GM11168 (cell line): ENCODE data around the gene OLFML3.
"Not testable (repeated sequence)": the region's sequence is repeated elsewhere in the genome, so short reads cannot be mapped to it uniquely, and the experiment has no call there.

ENCODE experiments used
- in situ Hi-C: fragments of 300-500 bp; cut with MboI; formaldehyde crosslinking; loops from one replicate; pipeline ENCODE4 v1.12.0; 2022; ENCODE audit warnings: low sequenced_read_pairs; ENCODE audit not compliant: unreplicated experiment

Gene OLFML3

DNA sequence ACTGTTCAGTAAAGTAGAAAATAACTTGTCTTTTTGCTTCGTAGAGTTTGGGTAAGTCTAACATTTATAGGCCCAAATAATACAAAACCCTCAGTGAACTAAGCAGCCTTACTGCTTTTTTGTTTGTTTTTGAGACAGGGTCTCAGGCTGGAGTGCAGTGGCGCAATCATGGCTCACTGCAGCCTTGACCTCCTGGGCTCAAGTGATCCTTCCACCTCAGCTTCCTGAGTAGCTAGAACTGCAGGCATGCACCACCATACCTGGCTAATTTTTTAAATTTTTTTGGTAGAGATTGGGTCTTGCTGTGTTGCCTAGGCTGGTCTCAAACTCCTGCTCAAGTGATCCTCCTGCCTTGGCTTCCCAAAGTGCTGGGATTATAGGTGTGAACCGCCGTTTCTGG lies 31.1 kb upstream of the OLFML3 start:
- in situ Hi-C loops, result not testable (repeated sequence)

DNA sequence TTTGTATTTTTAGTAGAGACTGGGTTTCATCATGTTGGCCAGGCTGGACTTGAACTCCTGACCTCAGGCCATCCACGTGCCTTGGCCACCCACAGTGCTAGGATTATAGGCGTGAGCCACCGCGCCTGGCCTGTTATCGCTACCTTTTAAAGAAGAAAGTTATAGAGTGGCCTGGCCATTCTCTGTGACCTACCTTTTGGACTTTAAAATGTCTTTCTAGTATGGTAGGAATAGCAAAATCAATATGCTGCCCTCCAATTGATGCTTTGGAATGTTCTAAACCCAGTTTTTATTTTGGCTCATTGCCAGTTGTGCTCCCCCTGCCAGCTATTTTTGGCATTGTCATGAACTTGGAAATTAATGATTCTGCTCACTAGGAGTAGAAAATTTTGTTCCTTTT lies 30.3 kb upstream of the OLFML3 start:
- in situ Hi-C loops, result no loop called here

DNA sequence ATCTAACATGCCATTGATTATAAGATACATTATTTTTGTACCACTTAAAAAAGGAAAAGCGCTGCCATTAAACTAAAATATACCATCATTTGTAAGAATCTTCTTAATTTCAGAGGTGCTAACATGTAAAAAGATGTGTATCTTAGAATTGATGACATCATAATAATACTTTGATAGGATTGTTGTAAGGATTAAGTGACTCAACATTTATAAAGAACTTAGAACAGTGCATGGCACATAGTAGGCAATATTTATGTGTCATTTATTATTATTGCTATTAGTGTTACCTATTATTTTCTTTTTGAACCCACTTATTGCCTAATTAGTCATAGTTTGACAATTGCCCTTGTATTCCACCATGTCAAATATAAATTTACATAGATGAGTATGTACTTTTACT lies 28.4 kb upstream of the OLFML3 start:
- in situ Hi-C loops, result no loop called here

DNA sequence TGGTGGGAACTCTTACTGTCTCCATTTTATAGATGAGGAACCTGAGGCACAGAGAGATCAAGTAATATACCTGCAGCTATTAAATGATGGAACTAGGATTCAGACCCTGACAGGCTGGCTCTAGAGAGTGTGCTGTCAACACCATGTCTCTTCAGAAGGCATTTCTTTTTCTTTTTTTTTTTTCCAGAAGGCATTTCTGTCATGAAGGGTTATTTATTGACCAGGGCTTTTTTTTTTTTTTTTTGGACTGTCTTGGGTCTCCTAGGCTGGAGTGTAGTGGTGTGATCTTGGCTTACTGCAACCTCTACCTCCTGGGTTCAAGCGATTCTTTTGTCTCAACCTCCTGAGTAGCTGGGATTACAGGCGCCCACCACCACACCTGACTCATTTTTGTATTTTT lies 27.6 kb upstream of the OLFML3 start:
- in situ Hi-C loops, result no loop called here

DNA sequence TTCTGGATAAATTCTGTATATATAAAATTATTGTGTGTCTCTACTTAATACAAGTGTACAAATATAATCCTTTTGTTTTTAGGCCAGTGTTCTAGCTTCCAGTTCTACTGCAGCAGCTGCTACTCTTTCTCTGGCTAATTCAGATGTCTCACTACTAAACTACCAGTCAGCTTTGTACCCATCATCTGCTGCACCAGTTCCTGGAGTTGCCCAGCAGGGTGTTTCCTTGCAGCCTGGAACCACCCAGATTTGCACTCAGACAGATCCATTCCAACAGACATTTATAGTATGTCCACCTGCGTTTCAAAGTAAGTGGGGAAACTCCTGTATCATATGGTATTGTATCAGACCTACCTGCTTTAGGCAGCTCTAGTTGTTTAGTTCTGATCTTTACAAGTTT lies 21.3 kb upstream of the OLFML3 start:
- in situ Hi-C loops, result no loop called here

DNA sequence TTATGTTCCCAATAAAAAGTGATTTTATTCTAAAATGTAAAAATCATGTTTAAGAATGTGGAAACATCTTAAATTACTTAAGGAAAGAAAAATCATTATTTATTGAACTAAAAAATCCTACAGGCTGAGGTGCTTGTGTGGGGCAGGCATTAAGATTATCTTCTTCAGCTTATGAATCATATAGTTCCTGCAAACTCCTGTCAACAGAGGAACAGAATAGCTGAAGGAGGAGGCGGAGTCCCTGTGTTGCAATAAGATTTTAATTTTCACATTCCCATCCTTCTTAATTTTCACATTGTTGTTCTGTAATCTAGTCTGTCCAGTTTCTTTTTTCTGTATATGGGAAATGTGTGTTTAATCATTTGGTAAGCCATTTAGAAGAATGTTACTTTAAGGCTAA lies 20.6 kb upstream of the OLFML3 start:
- in situ Hi-C loops, result no loop called here

DNA sequence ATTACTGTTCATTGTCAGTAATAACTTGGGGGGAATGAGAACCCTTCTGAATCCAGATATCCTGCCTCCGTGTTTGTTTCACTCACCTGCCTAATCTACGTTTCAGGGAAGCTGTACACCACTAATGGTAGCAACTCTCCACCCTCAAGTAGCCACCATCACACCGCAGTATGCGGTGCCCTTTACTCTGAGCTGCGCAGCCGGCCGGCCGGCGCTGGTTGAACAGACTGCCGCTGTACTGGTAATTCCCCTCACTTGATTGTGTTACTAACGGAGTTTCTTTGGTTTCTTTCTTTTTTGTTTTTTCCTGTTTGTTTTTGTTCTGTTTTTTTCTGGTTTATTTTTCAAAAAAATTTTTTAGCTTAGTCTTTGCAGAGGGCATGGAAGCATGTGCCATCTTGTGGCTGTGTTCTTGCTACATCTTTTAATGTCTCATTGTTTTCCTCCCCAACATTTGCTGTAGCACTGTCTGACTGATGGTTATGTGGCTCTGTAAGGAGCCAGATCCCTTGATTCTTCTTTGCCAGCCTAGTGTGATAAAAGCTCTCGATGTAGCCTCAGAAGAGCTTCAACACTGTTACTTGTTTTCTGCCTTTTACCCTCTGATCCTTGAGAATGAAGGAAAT lies 15.9 kb upstream of the OLFML3 start:
- in situ Hi-C loops, result no loop called here

DNA sequence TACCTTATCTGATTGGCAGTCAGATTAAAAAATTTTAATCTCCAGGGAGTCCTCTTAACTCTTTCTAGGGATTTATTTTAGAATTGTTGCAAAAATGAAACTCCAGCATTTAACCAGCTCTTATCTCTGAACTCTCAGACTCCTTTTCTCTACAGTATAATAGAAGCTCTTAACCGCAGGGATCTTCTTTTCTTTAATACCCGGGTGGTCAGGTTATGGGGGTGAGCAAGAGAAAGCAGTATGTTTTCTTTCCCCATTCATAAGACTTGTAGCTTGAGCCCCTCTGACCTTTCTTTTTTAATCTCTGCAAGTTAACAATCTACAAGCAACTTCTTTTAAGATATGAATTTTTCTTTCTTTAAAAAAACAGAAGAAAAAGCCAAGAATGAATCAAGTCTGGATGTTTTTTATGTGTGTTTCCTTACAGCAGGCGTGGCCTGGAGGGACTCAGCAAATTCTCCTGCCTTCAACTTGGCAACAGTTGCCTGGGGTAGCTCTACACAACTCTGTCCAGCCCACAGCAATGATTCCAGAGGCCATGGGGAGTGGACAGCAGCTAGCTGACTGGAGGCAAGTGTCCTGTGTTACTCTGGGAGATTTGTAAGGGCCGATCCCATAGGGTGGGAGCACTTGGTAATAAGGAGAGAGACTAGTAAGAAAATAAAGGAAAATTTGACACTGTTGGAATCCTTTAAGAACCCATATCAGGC lies 13.4 kb upstream of the OLFML3 start:
- in situ Hi-C loops, result no loop called here

DNA sequence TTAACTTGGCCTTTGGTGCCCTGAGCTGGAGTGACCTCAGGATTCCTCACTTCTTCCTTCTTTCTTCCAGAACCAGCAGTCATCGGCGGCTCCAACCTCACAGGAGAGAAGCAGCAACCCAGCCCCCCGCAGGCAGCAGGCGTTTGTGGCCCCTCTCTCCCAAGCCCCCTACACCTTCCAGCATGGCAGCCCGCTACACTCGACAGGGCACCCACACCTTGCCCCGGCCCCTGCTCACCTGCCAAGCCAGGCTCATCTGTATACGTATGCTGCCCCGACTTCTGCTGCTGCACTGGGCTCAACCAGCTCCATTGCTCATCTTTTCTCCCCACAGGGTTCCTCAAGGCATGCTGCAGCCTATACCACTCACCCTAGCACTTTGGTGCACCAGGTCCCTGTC lies 6.3 kb upstream of the OLFML3 start:
- in situ Hi-C loops, result no loop called here

DNA sequence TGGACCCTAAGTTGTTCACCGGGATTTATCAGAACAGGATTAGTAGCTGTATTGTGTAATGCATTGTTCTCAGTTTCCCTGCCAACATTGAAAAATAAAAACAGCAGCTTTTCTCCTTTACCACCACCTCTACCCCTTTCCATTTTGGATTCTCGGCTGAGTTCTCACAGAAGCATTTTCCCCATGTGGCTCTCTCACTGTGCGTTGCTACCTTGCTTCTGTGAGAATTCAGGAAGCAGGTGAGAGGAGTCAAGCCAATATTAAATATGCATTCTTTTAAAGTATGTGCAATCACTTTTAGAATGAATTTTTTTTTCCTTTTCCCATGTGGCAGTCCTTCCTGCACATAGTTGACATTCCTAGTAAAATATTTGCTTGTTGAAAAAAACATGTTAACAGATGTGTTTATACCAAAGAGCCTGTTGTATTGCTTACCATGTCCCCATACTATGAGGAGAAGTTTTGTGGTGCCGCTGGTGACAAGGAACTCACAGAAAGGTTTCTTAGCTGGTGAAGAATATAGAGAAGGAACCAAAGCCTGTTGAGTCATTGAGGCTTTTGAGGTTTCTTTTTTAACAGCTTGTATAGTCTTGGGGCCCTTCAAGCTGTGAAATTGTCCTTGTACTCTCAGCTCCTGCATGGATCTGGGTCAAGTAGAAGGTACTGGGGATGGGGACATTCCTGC lies 3.9 kb upstream of the OLFML3 start:
- in situ Hi-C loops, result loop anchor here (25.0 kb wide), 1 partner anchor 312 kb away; no protein-coding TSS in a partner anchor

DNA sequence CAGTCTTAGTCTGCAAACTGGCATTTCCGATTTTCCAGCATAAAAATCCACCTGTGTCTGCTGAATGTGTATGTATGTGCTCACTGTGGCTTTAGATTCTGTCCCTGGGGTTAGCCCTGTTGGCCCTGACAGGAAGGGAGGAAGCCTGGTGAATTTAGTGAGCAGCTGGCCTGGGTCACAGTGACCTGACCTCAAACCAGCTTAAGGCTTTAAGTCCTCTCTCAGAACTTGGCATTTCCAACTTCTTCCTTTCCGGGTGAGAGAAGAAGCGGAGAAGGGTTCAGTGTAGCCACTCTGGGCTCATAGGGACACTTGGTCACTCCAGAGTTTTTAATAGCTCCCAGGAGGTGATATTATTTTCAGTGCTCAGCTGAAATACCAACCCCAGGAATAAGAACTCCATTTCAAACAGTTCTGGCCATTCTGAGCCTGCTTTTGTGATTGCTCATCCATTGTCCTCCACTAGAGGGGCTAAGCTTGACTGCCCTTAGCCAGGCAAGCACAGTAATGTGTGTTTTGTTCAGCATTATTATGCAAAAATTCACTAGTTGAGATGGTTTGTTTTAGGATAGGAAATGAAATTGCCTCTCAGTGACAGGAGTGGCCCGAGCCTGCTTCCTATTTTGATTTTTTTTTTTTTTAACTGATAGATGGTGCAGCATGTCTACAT lies 2.5 kb upstream of the OLFML3 start:
- in situ Hi-C loops, result loop anchor here (25.0 kb wide), 1 partner anchor 311 kb away; no protein-coding TSS in a partner anchor

DNA sequence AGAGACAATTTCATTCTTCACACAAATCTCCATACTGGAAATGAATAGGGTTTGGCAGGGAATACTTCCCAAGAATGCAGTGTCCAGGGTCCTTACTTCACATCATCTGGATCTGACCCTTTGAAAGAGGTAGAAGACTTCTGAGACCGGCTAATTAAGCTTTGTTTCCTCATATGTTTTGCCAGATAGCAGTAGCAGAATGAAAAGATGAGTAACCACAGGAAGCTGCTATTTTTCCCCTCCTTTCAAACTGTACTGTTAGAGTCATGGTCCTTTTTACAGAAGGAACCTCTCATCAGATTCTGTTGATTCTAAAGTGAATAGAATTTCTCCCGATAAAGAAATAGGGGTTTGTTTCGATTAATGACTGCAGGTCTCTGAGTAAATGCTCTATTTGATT lies 1.4 kb upstream of the OLFML3 start:
- in situ Hi-C loops, result loop anchor here (25.0 kb wide), 1 partner anchor 309 kb away; no protein-coding TSS in a partner anchor

DNA sequence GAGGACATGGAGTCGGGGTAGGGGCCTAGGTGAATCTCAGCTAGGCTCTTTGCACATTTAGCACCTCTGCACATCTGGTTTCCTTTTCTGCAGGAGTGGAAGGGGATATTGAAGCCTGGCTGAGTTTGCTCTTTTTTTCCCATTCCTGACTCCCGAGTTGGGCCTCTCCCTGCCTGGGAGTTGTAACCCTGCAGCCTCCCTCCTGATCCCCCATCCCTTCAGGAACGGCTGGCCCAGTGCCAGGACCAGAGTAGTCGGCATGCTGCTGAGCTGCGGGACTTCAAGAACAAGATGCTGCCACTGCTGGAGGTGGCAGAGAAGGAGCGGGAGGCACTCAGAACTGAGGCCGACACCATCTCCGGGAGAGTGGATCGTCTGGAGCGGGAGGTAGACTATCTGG lies 836 bp downstream of the OLFML3 start:
- in situ Hi-C loops, result loop anchor here (25.0 kb wide), 1 partner anchor 307 kb away; no protein-coding TSS in a partner anchor

DNA sequence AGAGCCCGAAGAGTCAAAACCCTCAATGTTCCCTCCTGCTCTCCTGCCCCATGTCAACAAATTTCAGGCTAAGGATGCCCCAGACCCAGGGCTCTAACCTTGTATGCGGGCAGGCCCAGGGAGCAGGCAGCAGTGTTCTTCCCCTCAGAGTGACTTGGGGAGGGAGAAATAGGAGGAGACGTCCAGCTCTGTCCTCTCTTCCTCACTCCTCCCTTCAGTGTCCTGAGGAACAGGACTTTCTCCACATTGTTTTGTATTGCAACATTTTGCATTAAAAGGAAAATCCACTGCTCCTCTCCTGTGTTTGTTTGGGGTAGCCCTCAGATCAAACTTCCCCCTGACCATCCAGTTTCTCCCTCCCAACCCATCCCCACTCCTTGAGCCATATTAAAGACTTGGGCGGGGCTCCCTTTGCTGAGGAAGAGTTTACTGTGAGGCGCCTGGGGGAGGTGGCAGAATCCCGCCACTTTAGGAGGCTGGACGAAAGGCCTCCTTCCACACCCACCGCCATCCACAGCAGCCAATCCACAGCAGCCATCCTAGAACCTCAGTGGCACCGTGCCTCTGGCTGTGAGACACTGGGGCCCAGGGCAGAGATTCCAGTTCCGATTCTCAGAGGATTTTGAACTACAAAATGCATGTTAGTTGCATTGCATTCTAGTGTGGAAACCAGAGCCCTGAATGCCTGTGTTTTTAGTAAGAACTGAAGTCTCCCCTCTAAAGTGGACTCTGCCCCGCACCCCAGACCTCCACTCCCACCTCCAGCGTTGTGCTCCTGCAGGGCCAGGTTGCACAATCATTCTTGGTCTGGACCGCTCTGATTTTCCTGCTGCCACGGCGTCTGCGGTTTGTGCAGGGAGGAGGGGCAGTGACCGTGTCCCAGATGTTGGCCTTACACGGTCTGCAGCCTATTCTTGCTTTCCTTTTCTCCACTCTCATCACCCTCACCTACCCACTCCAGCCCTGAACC lies 3.0 kb downstream of the OLFML3 start:
- in situ Hi-C loops, result loop anchor here (25.0 kb wide), 1 partner anchor 305 kb away; no protein-coding TSS in a partner anchor

DNA sequence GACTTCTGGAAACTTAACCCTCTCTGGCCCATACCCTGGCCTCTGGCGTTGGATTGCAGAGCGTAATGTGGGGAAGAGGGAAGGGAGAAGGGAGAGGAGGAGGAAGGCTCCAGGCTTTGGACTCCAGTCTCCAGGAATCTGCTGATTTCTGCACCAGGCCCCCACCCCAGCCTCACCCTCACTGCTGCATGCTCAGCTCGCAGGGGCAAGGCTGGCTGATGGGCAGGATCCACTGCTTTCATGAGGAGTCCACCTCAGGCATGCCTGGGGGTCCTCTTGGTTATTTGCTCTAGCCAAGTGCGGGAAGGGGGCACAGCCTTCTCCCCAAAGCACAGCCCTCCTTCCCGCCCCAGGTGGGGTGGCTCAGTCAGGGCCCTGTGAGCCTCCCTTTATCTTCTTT lies 3.7 kb downstream of the OLFML3 start:
- in situ Hi-C loops, result loop anchor here (25.0 kb wide), 1 partner anchor 304 kb away; no protein-coding TSS in a partner anchor

DNA sequence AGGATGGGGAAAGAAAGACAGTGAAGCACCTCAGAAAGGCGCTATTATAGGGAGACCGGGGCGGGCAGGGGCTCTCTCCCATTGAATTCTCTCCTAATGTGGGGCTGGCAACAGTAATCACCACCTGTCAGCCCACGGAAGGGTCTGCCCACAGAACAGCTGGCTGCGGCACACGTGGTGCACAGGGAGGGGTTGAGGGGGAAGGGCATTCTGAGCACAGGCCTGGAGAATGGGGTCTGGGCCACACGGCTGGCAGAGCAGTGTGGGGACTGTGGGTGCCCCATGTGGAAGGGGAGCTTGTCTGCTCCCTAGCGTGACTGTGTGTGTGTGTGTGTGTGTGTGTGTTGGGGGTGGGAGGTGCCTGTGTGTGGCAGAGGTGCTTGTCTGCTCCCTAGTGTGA lies 4.1 kb downstream of the OLFML3 start:
- in situ Hi-C loops, result loop anchor here (25.0 kb wide), 1 partner anchor 304 kb away; no protein-coding TSS in a partner anchor

DNA sequence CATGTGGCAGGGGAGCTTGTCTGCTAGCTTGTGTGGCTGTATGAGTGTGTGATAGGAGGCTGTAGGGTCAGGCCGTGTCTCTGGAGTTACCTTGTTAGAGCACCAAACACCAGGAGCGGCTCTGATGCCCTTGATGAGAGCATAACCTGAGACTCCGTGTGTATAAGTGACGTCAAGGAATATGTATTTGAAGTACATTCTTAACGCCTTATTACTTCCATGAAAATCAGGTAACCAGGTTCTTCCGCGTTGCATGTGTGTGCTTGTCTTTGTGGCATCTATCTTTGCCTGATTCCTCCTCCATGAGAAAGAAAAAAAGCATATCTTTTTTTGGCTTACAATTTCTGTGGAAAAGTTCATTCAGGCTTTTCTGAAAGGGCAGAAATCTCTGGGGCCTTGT lies 4.6 kb downstream of the OLFML3 start:
- in situ Hi-C loops, result loop anchor here (25.0 kb wide), 1 partner anchor 303 kb away; no protein-coding TSS in a partner anchor

DNA sequence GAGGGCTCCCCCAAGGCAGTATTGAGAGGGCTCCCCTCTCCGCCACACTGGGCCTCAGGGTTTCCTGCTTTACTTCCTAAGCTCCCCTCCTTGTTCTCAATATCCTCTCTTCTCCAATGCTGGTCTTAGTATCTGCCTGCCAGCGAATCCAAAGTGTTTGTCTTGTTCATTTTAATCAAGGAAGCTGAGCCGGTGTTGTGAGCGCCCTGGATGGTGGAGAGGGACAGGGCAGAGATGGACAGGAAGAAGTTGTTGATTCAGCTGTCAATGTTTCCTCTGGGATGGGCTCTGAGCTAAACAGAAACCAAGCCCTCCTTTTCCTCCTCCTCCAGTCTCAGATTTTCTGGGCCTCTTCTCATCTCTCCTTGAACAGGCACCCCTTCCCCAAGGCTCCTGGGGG lies 5.4 kb downstream of the OLFML3 start:
- in situ Hi-C loops, result loop anchor here (25.0 kb wide), 1 partner anchor 303 kb away; no protein-coding TSS in a partner anchor

DNA sequence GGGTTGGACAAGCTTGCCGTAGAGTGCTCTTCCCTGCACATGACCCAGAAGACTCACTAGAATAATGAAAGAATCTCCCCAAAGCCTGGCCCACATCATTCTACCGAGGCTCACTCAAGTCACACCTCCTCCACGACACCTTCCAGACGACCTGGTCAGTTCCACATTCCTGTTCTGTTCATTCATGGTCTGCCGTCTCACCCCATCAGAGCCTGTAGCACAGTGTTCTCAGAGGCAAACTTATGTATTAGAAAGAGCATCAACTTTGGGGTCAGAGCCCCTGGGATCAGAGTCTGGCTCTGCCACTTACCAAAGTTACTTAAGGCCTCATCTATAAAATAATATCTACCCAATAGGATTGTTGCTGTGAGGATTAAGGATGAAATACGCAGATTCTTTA lies 7.5 kb downstream of the OLFML3 start:
- in situ Hi-C loops, result loop anchor here (25.0 kb wide), 1 partner anchor 300 kb away; no protein-coding TSS in a partner anchor
